MM.1S (cell line): ENCODE data around the gene POLR2A.

ENCODE experiments used
- CTCF ChIP-seq: fragments of 300-600 bp; sonication (generic); IDR thresholded peaks from 2 replicates; pipeline ENCODE4 v1.5.1; 2016; ENCODE audit warnings: antibody characterized with exemption, low read length, mixed read lengths
- EZH2 ChIP-seq: fragments of 300-600 bp; sonication (generic); optimal IDR thresholded peaks from 2 replicates; pipeline ENCODE3; 2017; ENCODE audit warnings: low read depth, mild to moderate bottlenecking, antibody characterized with exemption, low read length, mixed read lengths
- EZH2phosphoT487 ChIP-seq: fragments of 300-600 bp; sonication (generic); IDR thresholded peaks from 2 replicates; pipeline ENCODE4 v1.6.1; 2018; ENCODE audit warnings: antibody characterized with exemption, low read length

GRCh38 chr17:7462474-7463371 lies 21.4 kb upstream of the POLR2A start:
- TF ChIP-seq EZH2phosphoT487 (no peak), CTCF (no peak), EZH2 (no peak)
